Caco-2 (cell line): ENCODE data around the gene CCDC3. TPM values are rescaled to one million over a fixed set of nuclear protein-coding genes. Genes with fewer than 3 reads are reported as not detected.

Source experiments
- BruUV-seq: library from RNA; stranded (reverse); fragments of 400-500 nt; replicated peaks from 2 replicates; lab custom pipeline; 2021; lab: Mats Ljungman, UMichigan
- CTCF ChIA-PET: fragments of 300-600 bp; sonication (Branson Sonifier 250); formaldehyde crosslinking; loops from one replicate; lab custom pipeline; 2022; ENCODE audit warnings: antibody characterized with exemption; lab: Charles Lee
- POLR2A ChIA-PET: fragments of 300-600 bp; sonication (Branson Sonifier 250); formaldehyde crosslinking; loops from one replicate; lab custom pipeline; 2022; ENCODE audit warnings: antibody characterized with exemption; lab: Charles Lee
- DNase-seq, 2 experiments: peaks; one replicate each; pipeline versions ENCODE4 v3.0.0 to v3.0.0-alpha.2; 2020 to 2022
- H3K27me3 ChIP-seq: replicated peaks from 2 replicates; pipeline ENCODE4 v1.6.0; 2011; ENCODE audit warnings: low read length; ENCODE audit not compliant: control insufficient read depth, insufficient read depth
- H3K36me3 ChIP-seq: 2 replicates; pipeline ENCODE4 v1.5.1; 2011; ENCODE audit warnings: low read length; ENCODE audit not compliant: control insufficient read depth, insufficient read depth
- H3K4me1 ChIP-seq: fragments of 250-450 bp; sonication (Bioruptor Pico); 2 replicates; pipeline ENCODE4 v1.5.1; 2020; ENCODE audit warnings: mild to moderate bottlenecking
- H3K4me3 ChIP-seq: 2 replicates; pipeline ENCODE4 v1.5.1; 2011; ENCODE audit warnings: low read depth, mild to moderate bottlenecking, control low read depth, low read length
- H3K9me3 ChIP-seq: fragments of 250-450 bp; sonication (Bioruptor Pico); 2 replicates; pipeline ENCODE4 v1.5.1; 2020; ENCODE audit warnings: mild to moderate bottlenecking, moderate library complexity
- H3K27ac Mint-ChIP-seq: one replicate; pipeline ENCODE4 v1.8.0; 2022; ENCODE audit warnings: mixed read lengths; ENCODE audit not compliant: unreplicated experiment
- H3K27me3 Mint-ChIP-seq: one replicate; pipeline ENCODE4 v1.8.0; 2022; ENCODE audit warnings: mixed read lengths; ENCODE audit not compliant: insufficient read depth, unreplicated experiment
- H3K36me3 Mint-ChIP-seq: one replicate; pipeline ENCODE4 v1.8.0; 2022; ENCODE audit warnings: mild to moderate bottlenecking, mixed read lengths; ENCODE audit not compliant: insufficient read depth, unreplicated experiment
- H3K4me1 Mint-ChIP-seq: one replicate; pipeline ENCODE4 v1.8.0; 2022; ENCODE audit warnings: low read depth, mixed read lengths; ENCODE audit not compliant: unreplicated experiment
- H3K4me3 Mint-ChIP-seq: one replicate; pipeline ENCODE4 v1.8.0; 2022; ENCODE audit warnings: mild to moderate bottlenecking, moderate library complexity, mixed read lengths; ENCODE audit not compliant: unreplicated experiment
- H3K9me3 Mint-ChIP-seq: one replicate; pipeline ENCODE4 v1.8.0; 2022; ENCODE audit warnings: mixed read lengths; ENCODE audit not compliant: unreplicated experiment
- intact Hi-C: fragments of 100-400 bp; cut with micrococcal nuclease; formaldehyde crosslinking; loops from one replicate; pipeline ENCODE4 v1.10.0; 2022; ENCODE audit not compliant: unreplicated experiment
- total RNA-seq: library from RNA; stranded (reverse); gene quantifications from 2 replicates; pipeline ENCODE4 v1.2.3, GENCODE V29; 2022
- TF ChIP-seq, protein P1 (sequence below), 2 experiments: fragments of 200-600 bp in 1 of 2; IDR thresholded peaks; 1 replicate in 1 of 2; 2 replicates in 1 of 2; pipeline versions ENCODE4 v1.5.1 to v1.8.0; 2011 to 2022; ENCODE audit warnings: antibody characterized with exemption in 1 of 2, control low read depth in 1 of 2, inconsistent platforms in 1 of 2, low read depth in 1 of 2, low read length in 1 of 2, mild to moderate bottlenecking in 1 of 2, moderate library complexity in 1 of 2; ENCODE audit not compliant: insufficient read depth in 1 of 2, severe bottlenecking in 1 of 2, unreplicated experiment in 1 of 2

Gene CCDC3
- total RNA-seq, 1 experiment from 2014 or later = 3.2 TPM

- intact Hi-C loops = no loop called here
- Mint-ChIP-seq H3K36me3 (no peaks in the 10 kb centered on the region), H3K4me1 (peaks cover 12% of the 10 kb centered on the region), H3K9me3 (no peaks in the 10 kb centered on the region), H3K4me3 (no peak overlapping the region), H3K27ac (no peak overlapping the region), H3K27me3 (no peaks in the 10 kb centered on the region)
- BruUV-seq = no TSS peak
- H3K4me1 ChIP-seq = peaks cover 14% of the 10 kb centered on the region
- no peaks in the 10 kb centered on the region for H3K36me3 ChIP-seq
- ChIA-PET CTCF (no interaction called here), POLR2A (no interaction called here)
- peaks cover 4% of the 10 kb centered on the region; the same call in 1 of the 2 replicates for H3K9me3 ChIP-seq
- H3K27me3 ChIP-seq = no peaks in the 10 kb centered on the region
- DNase-seq = no peak
- TF ChIP-seq, protein P1, sequence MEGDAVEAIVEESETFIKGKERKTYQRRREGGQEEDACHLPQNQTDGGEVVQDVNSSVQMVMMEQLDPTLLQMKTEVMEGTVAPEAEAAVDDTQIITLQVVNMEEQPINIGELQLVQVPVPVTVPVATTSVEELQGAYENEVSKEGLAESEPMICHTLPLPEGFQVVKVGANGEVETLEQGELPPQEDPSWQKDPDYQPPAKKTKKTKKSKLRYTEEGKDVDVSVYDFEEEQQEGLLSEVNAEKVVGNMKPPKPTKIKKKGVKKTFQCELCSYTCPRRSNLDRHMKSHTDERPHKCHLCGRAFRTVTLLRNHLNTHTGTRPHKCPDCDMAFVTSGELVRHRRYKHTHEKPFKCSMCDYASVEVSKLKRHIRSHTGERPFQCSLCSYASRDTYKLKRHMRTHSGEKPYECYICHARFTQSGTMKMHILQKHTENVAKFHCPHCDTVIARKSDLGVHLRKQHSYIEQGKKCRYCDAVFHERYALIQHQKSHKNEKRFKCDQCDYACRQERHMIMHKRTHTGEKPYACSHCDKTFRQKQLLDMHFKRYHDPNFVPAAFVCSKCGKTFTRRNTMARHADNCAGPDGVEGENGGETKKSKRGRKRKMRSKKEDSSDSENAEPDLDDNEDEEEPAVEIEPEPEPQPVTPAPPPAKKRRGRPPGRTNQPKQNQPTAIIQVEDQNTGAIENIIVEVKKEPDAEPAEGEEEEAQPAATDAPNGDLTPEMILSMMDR (IDR thresholded peaks at IDR 0.05; ENCODE audit: insufficient read depth in 1 of 2, low read depth in 1 of 2, low read length in 1 of 2, severe bottlenecking in 1 of 2, unreplicated experiment in 1 of 2) = no peak
- no peak overlapping the region for H3K4me3 ChIP-seq
Measured at GRCh38 chr10:12946372-12946771, 55.1 kb downstream of the CCDC3 start.

- H3K4me3 Mint-ChIP-seq = no peak overlapping the region
- no TSS peak for BruUV-seq
- H3K4me3 ChIP-seq = no peak overlapping the region
Measured at GRCh38 chr10:12945690-12946359, 55.7 kb downstream of the CCDC3 start.

GRCh38 chr10:12944931-12945330, 56.6 kb downstream of the CCDC3 start:
- TF ChIP-seq, protein P1 (IDR thresholded peaks at IDR 0.05; ENCODE audit: insufficient read depth in 1 of 2, low read depth in 1 of 2, low read length in 1 of 2, severe bottlenecking in 1 of 2, unreplicated experiment in 1 of 2) = no peak
- Histone ChIP-seq H3K4me1 (peaks cover under 1% of the 10 kb centered on the region; the same call in 1 of the 2 replicates), H3K27me3 (no peaks in the 10 kb centered on the region), H3K4me3 (no peak overlapping the region), H3K36me3 (no peaks in the 10 kb centered on the region), H3K9me3 (peaks cover 7% of the 10 kb centered on the region; the same call in 1 of the 2 replicates)
- intact Hi-C loops = no loop called here
- Mint-ChIP-seq H3K36me3 (no peaks in the 10 kb centered on the region), H3K27me3 (no peaks in the 10 kb centered on the region), H3K27ac (no peak overlapping the region), H3K4me3 (no peak overlapping the region), H3K9me3 (no peaks in the 10 kb centered on the region), H3K4me1 (peaks cover 3% of the 10 kb centered on the region)
- POLR2A ChIA-PET = no interaction called here
- no TSS peak for BruUV-seq
- CTCF ChIA-PET = no interaction called here
- DNase-seq = no peak

More at GRCh38 chr10:12945690-12946359, 55.7 kb downstream of the CCDC3 start:
- TF ChIP-seq, protein P1 (IDR thresholded peaks at IDR 0.05; ENCODE audit: insufficient read depth in 1 of 2, low read depth in 1 of 2, low read length in 1 of 2, severe bottlenecking in 1 of 2, unreplicated experiment in 1 of 2) = no peak
- Histone ChIP-seq H3K36me3 (no peaks in the 10 kb centered on the region), H3K9me3 (peaks cover 4% of the 10 kb centered on the region; the same call in 1 of the 2 replicates), H3K27me3 (no peaks in the 10 kb centered on the region), H3K4me1 (peaks cover 9% of the 10 kb centered on the region)
- Mint-ChIP-seq H3K27me3 (no peaks in the 10 kb centered on the region), H3K4me1 (peaks cover 12% of the 10 kb centered on the region), H3K27ac (no peak overlapping the region), H3K36me3 (no peaks in the 10 kb centered on the region), H3K9me3 (no peaks in the 10 kb centered on the region)
- intact Hi-C loops = no loop called here
- POLR2A ChIA-PET = no interaction called here
- CTCF ChIA-PET = no interaction called here
- no peak for DNase-seq
